Epidermal melanocyte (primary cell): ENCODE data around the gene SCPEP1.
"Not testable (repeated sequence)": the region's sequence is repeated elsewhere in the genome, so short reads cannot be mapped to it uniquely, and the experiment has no call there.

Source experiments
- DNase-seq: peaks from one replicate; pipeline ENCODE4 v3.0.0; 2011; ENCODE audit warnings: low spot score; ENCODE audit not compliant: insufficient read length

The SCPEP1 gene

GRCh38 chr17:56965241-56965640 lies 12.7 kb upstream of the SCPEP1 start:
- not testable (repeated sequence) for DNase-seq

- DNase-seq, result not testable (repeated sequence)
These were observed 12.2 kb upstream of the SCPEP1 start for GRCh38 chr17:56965681-56966080.

DNA sequence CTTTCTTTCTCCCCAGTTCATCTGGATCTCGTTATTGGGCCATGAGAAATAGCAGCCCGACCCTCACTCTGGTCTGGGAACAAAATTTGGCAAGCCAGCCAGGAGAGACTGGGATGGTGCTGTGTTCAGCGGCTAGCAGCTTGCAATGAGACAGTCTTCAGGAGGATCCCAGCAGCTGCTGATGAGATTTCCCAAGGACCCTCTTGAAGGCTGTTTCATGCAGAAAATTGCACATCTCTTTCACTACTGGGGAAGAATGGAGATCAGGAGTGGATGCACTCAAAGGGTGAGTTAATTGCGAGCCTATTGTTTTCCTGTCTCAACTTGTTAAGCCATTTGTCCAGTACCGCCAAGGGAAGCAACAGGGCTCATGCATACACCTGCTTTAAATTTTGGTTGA lies 11.6 kb upstream of the SCPEP1 start:
- no peak for DNase-seq

GRCh38 chr17:56970974-56971373 lies 7.0 kb upstream of the SCPEP1 start:
- DNase-seq, result no peak

- DNase-seq, result no peak
These were observed 5.7 kb upstream of the SCPEP1 start for GRCh38 chr17:56972111-56972730.

DNA sequence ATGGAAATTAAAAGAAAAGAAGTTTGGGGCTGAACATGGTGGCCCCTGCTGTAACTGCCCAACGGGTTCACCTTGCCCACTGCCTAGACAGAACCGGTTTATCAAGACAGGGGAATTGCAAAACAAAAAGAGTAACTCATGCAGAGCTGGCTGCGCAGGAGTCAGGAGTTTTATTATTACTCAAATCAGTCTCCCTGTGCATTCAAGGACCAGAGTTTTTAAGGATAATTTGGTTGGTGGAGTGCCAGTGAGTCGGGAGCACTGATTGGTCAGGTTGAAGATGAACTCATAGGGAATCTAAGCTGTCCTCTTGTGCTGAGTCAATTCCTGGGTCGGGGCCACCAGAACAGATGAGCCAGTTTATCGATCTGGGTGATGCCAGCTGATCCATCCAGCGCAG lies 4.4 kb upstream of the SCPEP1 start:
- no peak for DNase-seq

DNA sequence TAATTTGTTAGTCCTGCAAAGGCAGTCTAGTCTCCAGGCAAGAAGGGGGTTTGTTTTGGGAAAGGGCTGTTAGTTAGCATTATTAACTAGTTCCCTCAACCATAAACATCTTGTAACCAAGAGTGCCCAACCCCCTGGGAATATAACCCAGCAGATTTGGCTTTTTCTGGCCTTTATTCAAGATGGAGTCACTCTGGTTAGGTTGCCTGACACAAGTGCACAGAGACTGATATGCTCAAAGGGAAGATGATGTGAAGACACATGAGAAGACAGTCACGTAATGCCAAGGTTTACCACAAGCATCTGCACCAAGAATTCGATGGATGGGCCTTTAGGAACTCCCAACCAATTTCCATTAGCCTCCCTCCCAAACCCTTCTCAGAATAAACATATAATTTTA lies 3.9 kb upstream of the SCPEP1 start:
- no peak for DNase-seq

GRCh38 chr17:56975656-56976055 lies 2.3 kb upstream of the SCPEP1 start:
- DNase-seq, result no peak

GRCh38 chr17:56976941-56977608 lies 856 bp upstream of the SCPEP1 start:
- no peak for DNase-seq

DNA sequence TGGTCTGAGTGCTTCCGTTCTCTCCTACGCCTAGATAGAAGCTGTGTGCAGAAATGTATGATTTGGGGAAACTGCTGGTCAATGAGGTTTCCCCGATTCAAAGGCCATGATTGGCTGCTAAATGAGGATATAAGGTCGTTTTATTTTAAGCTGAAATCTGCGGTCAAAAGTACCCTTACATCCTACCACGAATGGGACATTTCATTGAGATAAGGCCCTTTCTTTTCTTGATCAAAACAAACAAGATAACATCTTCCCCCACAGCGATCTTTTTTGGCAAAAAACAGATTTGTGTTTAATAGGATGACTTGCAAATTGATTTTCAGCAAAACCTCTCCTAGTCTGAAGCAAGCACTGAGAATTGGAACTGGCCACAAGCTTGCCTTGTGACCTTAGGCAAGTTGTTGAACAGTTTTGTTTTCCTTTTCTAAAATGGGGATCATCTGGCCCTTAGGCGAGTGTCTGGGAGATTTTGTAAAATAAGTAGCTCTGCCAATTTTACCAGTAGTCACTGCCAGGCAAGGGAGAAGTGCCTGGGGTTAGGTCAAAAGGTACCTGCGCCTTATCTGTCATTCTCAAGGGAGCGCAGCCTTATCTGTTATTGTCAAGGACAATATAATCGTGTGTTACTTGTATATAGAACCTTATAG lies 635 bp downstream of the SCPEP1 start:
- peak; percentile 56 for DNase-seq

DNA sequence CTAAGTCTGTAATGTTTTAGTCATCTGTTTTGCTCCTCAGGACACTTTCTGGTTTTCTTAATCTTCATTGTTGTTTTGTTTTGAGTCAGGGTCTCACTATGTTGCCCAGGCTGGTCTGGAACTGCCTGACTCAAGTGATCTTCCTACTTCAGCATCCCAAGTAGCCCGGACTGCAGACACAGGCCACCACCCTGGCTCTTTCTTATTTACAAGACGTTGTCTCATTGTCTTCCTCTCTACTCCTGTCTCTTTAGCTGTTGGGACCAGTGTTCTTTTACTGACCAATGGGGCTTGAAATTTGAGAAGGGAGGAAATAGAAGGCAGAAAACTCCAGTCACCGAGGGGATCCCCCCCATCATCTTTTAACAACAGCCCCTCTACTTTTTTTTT lies 1.2 kb downstream of the SCPEP1 start:
- no peak for DNase-seq

DNA sequence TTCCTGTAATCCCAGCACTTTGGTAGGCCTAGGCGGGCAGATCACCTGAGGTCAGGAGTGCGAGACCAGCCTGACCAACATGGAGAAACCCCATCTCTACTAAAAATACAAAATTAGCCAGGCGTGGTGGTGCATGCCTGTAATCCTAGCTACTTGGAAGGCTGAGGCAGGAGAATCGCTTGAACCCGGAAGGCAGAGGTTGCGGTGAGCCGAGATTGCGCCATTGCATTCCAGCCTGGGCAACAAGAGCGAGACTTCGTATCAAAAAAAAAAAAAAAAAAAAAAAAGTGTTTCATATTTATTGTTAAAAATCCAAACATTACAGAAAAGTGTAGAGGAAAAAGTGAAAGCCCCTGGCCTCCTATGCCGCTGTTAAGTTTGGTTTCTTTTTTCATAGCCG lies 2.6 kb downstream of the SCPEP1 start:
- DNase-seq, result not testable (repeated sequence)

- no peak for DNase-seq
These were observed 4.4 kb downstream of the SCPEP1 start for GRCh38 chr17:56982312-56982711.

DNA sequence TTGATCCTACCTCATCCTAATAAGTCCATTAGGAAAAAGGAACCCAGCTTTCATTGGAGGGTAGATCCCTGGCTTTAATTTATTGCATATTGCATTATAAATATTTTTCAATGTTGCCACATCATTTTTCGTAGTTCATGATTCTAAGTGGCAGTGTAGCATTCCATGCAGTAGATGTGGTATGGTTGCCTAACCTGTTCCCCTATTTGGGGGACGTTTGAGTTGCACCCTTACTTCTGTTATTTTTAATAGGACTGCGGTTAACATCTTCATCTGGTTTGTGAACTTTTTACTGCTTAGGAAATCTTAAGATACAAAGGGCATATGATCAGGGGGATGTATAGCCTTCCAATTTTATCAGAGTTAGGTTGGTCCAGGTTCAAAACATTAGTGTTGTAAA lies 5.4 kb downstream of the SCPEP1 start:
- no peak for DNase-seq

DNA sequence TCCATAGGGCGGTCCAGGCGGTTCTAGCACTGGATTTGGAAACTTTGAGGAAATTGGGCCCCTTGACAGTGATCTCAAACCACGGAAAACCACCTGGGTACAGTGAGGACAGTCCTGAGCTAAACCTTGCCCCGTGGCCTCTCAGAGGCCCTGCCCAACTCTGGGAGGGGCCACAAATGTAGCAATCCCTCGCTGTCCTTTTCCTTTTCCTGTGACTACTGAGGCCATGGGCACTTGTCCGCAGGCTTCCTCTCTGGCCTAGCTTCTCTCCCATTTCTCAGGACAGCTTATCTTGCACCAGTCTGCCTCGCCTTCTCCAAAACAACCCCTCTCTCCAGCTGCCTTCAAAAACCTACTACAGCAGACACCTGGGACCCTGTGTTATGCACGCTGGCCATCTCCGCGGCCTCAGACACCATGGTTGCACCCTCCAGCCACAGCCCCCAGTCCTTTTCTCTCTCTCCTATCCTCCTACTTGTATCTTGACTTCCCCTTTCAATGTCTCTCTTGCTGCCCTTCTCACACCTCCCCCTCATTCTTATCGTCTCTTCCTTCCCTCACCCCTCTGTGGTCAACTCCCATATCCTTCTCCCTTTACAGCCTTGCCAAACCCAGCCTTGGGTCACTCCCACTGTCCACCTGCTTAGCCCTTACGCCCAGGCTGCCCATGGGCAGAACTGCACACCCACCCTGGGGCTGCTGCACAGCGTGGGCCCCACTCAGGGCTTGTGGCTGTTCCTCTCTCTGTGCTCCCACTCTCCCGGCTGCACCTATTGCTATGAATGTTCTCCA lies 7.6 kb downstream of the SCPEP1 start:
- no peak for DNase-seq

- no peak for DNase-seq
These were observed 9.4 kb downstream of the SCPEP1 start for GRCh38 chr17:56987283-56987834.

DNA sequence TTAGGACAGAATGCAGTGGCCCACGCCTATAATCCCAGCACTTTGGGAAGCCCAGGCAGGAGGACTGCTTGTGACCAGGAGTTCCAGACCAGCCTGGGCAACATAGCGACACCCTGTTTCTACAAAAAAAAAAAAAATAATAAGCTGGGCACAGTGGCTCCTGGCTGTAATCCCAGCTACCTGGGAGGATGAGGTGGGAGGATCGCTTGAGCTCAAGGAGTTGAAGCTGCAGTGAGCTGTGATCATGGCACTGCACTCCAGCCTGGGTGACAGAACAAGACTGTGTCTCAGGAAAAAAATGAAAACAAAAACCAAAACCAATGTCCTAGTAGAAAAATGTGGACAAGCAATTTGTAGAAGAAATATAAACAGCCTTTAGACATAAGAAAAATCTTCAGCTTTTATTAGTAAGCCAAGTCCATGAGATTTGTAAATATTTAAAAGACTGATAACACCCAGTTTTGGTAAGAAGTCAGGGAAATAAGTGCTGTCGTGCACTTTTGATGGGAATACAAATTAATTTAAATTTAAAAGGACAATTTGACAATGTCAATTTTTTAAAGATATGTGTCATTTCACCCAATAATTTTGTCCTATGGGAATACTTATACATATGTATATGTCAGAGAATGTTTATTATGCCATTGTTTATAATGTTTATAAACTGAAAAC lies 11.1 kb downstream of the SCPEP1 start:
- no peak for DNase-seq

DNA sequence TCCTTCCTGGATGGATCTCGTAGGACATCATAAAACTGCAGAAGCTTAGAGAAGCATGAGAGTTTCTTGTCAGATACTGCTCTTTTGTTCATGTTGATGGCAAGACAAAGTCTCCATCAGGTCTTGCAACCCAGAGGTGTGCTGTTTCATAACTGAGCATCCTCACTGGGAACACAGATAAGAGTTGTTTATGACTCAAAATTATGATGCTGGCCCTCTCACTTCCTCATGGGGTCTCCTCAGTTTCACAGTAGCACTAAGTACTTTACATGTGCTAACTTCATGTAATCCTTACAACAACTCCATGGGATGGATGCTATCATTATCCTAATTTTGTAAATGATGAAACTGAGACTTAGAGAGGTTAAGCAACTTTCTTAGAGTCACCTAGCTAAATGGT lies 14.4 kb downstream of the SCPEP1 start:
- DNase-seq, result no peak

- no peak for DNase-seq
These were observed 16.3 kb downstream of the SCPEP1 start for GRCh38 chr17:56994009-56994792.

DNA sequence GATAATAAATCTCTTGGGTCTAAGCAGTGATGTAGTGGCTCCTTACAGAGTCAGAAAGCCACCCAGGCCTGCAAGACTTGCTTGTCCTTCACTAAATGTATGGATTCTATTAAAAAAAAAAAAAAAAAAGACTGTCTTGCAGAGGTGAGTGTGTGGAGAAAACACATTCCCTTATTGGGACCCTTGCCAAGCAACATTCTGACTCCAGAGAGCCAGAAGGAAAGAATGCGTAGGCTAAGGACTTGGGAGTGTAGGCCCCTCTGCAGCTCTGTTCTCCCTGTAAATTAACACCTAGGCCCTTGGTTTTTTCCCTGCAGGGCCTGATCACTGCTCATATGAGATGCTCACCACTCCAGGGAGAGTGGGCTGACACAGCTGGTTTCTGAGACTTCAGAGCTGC lies 17.8 kb downstream of the SCPEP1 start:
- no peak for DNase-seq
